Effector memory CD4-positive, alpha-beta T cell (primary cell): ENCODE results near the gene PRRG3.

Source experiments
- DNase-seq, 3 donors: peaks; one replicate each; pipeline ENCODE4 v3.0.0-alpha.2; 2020
- H3K27ac ChIP-seq: 2 replicates; pipeline ENCODE4 v1.7.0; 2013; ENCODE audit warnings: mild to moderate bottlenecking, low read length, moderate library complexity; ENCODE audit not compliant: insufficient read depth, poor library complexity, severe bottlenecking
- H3K27me3 ChIP-seq: replicated peaks from 2 replicates; pipeline ENCODE4 v1.7.0; 2013; ENCODE audit warnings: mild to moderate bottlenecking, low read length; ENCODE audit not compliant: insufficient read depth, control insufficient read depth, poor library complexity, severe bottlenecking
- H3K36me3 ChIP-seq: 2 replicates; pipeline ENCODE4 v1.7.0; 2013; ENCODE audit warnings: mild to moderate bottlenecking, low read length, moderate library complexity; ENCODE audit not compliant: control insufficient read depth, insufficient read depth
- H3K4me1 ChIP-seq: 2 replicates; pipeline ENCODE4 v1.7.0; 2013; ENCODE audit warnings: low read length, mild to moderate bottlenecking; ENCODE audit not compliant: control insufficient read depth, insufficient read depth, poor library complexity, severe bottlenecking
- H3K4me3 ChIP-seq: 2 replicates; pipeline ENCODE4 v1.7.0; 2013; ENCODE audit warnings: low read length, low read depth, mild to moderate bottlenecking; ENCODE audit not compliant: insufficient read depth, poor library complexity, severe bottlenecking
- H3K9me3 ChIP-seq: 2 replicates; pipeline ENCODE4 v1.7.0; 2013; ENCODE audit warnings: mild to moderate bottlenecking, low read length, moderate library complexity; ENCODE audit not compliant: control insufficient read depth

The PRRG3 gene

GRCh38 chrX:151722241-151722846, 27.1 kb downstream of the PRRG3 start:
- Histone ChIP-seq H3K27ac (no peak overlapping the region), H3K27me3 (no peaks in the 10 kb centered on the region), H3K4me3 (no peak overlapping the region), H3K9me3 (no peaks in the 10 kb centered on the region), H3K4me1 (no peaks in the 10 kb centered on the region), H3K36me3 (no peaks in the 10 kb centered on the region)
- DNase-seq = no peak

DNA sequence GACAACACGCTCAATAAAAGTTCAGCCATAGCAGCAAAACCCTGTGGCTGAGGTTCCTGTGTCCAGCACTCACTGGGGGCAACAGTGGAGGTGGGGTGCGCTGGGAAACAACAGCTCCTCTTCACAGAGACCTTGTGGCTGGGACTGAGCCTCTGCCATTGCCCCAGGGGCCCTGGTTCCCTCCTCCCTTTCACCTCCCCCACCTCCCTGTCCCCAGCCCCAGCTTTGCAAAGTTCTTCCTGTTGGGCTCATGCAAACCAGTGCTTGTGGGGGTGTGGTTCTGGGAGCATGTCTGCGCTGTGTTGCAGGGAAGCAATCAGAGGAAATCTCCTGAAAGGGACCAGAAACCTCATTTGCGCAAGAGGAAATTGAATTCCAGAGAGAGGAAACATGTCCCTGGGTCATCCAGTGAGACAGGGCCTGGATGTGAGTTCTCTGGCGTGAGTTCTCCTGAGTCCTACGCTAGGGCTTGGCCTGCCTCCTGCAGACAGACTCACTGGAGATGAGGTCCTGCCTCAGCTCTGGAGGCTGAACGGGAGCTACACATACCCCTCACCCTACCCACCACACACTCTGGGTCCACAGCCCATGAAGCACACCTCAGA, 28.0 kb downstream of the PRRG3 start:
- H3K27me3 ChIP-seq = no peaks in the 10 kb centered on the region
- no peak for DNase-seq
- H3K4me3 ChIP-seq = no peak overlapping the region
- no peaks in the 10 kb centered on the region for H3K36me3 ChIP-seq
- H3K9me3 ChIP-seq = no peaks in the 10 kb centered on the region
- no peaks in the 10 kb centered on the region for H3K4me1 ChIP-seq
- no peak overlapping the region for H3K27ac ChIP-seq

GRCh38 chrX:151724563-151725337, 29.5 kb downstream of the PRRG3 start:
- Histone ChIP-seq H3K9me3 (no peaks in the 10 kb centered on the region), H3K4me3 (no peak overlapping the region), H3K4me1 (no peaks in the 10 kb centered on the region), H3K27me3 (no peaks in the 10 kb centered on the region), H3K27ac (no peak overlapping the region), H3K36me3 (no peaks in the 10 kb centered on the region)
- no peak for DNase-seq

- Histone ChIP-seq H3K4me1 (no peaks in the 10 kb centered on the region), H3K27ac (no peak overlapping the region), H3K36me3 (no peaks in the 10 kb centered on the region), H3K4me3 (no peak overlapping the region), H3K9me3 (no peaks in the 10 kb centered on the region), H3K27me3 (no peaks in the 10 kb centered on the region)
- DNase-seq = no peak
Observed at GRCh38 chrX:151725338-151725614, 30.0 kb downstream of the PRRG3 start.

DNA sequence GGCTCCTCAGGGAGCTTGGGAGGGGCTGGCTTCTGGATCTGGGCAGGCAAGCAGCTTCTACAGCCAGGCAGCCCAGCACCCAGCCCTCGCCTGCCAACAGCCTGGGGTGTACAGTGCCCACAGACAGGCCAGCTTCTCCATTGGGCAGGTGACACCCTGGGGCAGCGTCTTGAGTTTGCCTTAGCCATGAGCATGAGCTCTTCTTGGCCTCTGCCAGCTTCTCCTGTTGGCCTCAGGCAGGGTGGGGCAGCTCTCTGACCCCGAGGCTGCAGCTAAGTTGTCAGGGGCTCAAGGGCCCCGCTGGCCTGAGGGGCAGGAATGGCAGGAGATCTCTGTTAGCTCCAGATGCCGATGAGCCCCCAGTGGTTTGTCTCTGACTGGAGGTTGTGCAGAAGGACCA, 31.5 kb downstream of the PRRG3 start:
- DNase-seq = no peak
- Histone ChIP-seq H3K4me1 (no peaks in the 10 kb centered on the region), H3K36me3 (no peaks in the 10 kb centered on the region), H3K27me3 (no peaks in the 10 kb centered on the region), H3K4me3 (no peak overlapping the region), H3K27ac (no peak overlapping the region), H3K9me3 (no peaks in the 10 kb centered on the region)

DNA sequence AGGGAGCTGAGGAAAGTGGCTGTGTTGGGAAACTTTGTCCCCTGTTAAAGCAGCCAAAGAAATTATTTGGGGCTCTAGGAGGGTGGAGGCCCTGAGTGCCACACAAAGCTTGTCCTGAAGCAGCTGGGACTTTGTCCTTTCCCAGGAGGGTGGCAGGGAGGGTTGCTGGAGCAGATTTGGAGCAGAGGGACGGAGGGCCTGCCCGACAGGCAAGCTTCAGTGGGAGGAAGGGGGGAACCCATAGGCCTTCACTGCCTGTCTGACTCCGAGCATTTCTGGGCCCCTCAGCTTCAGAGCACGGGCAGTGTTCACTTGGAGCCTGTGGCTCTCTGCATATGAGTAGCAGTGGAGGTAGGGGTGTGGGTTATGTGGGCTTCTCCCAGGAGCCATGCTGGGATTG, 32.1 kb downstream of the PRRG3 start:
- no peak overlapping the region for H3K27ac ChIP-seq
- DNase-seq = no peak
- H3K4me1 ChIP-seq = no peaks in the 10 kb centered on the region
- H3K36me3 ChIP-seq = no peaks in the 10 kb centered on the region
- no peaks in the 10 kb centered on the region for H3K9me3 ChIP-seq
- no peak overlapping the region for H3K4me3 ChIP-seq
- H3K27me3 ChIP-seq = no peaks in the 10 kb centered on the region

DNA sequence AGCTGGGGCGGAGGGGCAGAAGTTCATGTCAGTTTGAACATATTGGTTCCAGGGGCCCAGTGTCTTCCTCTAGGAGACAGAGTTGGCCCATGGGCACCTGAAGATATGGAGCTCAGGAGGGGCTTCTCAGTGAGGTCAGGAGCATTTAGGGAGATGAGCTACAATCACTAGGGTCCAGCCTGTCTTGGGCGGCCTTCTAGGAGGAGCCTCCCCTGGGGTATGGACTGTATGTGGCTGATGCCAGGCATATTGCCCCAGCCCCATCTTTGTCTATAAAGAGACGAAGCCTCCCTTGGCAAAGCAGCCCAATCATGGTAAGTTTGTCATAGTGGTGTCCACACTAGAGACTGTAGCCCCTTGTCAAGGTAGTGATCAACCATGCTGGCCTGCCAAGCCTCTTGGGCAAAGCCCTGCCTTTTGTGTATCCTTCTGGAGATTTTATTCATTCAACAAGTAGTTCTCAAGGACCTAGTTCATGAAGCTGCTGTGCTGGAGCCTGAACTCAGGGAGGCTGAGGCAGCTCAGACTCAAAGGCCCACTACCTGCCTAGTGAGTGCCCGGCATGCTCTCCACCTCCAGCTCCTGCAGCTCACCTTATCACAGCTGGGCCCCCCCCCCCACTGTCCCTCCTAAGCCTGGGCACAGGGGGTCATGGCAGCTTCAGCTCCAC, 33.9 kb downstream of the PRRG3 start:
- Histone ChIP-seq H3K4me1 (no peaks in the 10 kb centered on the region), H3K9me3 (no peaks in the 10 kb centered on the region), H3K4me3 (no peak overlapping the region), H3K36me3 (no peaks in the 10 kb centered on the region), H3K27me3 (no peaks in the 10 kb centered on the region), H3K27ac (no peak overlapping the region)
- no peak for DNase-seq

DNA sequence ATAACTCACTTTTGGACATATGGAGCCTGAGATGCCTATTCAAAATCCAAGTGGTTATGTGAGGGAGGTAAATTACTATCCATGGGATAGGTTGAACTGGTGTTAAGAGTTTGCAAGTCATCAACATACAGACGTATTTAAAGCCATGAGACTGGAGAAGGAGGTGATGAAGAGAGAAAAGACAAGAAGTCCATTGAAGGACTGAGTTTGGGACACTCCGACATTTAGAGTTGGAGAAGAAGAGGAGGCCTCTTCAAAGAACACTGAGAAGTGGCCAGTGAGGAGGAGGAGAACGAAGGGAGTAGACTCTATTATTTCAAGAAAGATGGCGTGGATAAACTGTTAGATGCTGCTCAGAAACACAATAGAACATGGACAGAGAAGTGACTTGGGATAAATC, 39.2 kb downstream of the PRRG3 start, which contains the start of gene CNGA2:
TSS of gene CNGA2 (plus strand) at position 301 of the 400 bp plus-strand sequence. CDS start 3,738 bp downstream, outside the sequence.
- no peak for DNase-seq

GRCh38 chrX:151735219-151735618, 40.0 kb downstream of the PRRG3 start:
- Histone ChIP-seq H3K27ac (no peak overlapping the region), H3K36me3 (no peaks in the 10 kb centered on the region), H3K27me3 (no peaks in the 10 kb centered on the region), H3K9me3 (no peaks in the 10 kb centered on the region), H3K4me3 (no peak overlapping the region), H3K4me1 (no peaks in the 10 kb centered on the region)
- DNase-seq = no peak

More for the DNA sequence above, 39.2 kb downstream of the PRRG3 start, which contains the start of gene CNGA2:
- Histone ChIP-seq H3K4me1 (no peaks in the 10 kb centered on the region), H3K27ac (no peak within 1 kb of the TSS), H3K9me3 (no peaks in the 10 kb centered on the region), H3K27me3 (no peaks in the 10 kb centered on the region), H3K36me3 (no peaks in the 10 kb centered on the region), H3K4me3 (no peak within 1 kb of the TSS)

DNA sequence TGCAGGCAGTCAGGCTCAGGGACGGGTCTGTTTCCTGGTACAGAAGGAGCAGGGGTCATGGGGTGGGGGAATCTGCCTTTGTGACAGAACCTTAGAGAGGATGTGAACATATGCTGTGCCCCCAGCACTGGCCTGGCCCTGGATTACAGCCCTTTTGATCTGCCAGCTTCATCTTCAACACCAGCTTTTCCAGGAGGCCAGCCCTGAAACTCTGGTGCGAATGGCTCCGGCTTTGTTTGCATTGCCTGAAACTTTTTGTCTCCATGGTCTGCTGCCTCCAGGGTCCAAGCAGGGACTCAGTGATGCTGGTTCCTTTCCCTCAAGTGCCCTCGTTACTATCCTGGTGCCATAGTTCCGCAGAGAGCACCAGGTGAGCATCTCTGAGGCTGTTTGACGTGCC, 41.4 kb downstream of the PRRG3 start:
- DNase-seq = no peak
- Histone ChIP-seq H3K4me1 (no peaks in the 10 kb centered on the region), H3K27me3 (no peaks in the 10 kb centered on the region), H3K9me3 (no peaks in the 10 kb centered on the region), H3K36me3 (no peaks in the 10 kb centered on the region), H3K27ac (no peak overlapping the region), H3K4me3 (no peak overlapping the region)
